PC-9 (cell line): ENCODE data around the gene ILKAP. TPM values are rescaled to one million over a fixed set of nuclear protein-coding genes. Genes with fewer than 3 reads are reported as not detected.

Experiments
- BruUV-seq: library from RNA; stranded (reverse); fragments of 400-500 nt; replicated peaks from 2 replicates; lab custom pipeline; 2021; lab: Mats Ljungman, UMichigan
- CTCF ChIA-PET: fragments of 300-600 bp; sonication (Branson Sonifier 250); formaldehyde crosslinking; loops from one replicate; lab custom pipeline; 2022; ENCODE audit warnings: antibody characterized with exemption; lab: Charles Lee
- POLR2A ChIA-PET: fragments of 300-600 bp; sonication (Branson Sonifier 250); formaldehyde crosslinking; loops from one replicate; lab custom pipeline; 2022; ENCODE audit warnings: antibody characterized with exemption; ENCODE audit not compliant: unreplicated experiment; lab: Charles Lee
- DNase-seq, 2 experiments: peaks; one replicate each; pipeline versions ENCODE4 v3.0.0 to v3.0.0-alpha.2; 2015 to 2022; ENCODE audit warnings: mixed read lengths in 1 of 2
- H2AFZ ChIP-seq: fragments of 200-600 bp; sonication (generic); 2 replicates; pipeline ENCODE4 v1.8.1; 2017; ENCODE audit warnings: antibody characterized with exemption
- H3F3A ChIP-seq: fragments of 200-600 bp; sonication (generic); 2 replicates; pipeline ENCODE4 v1.8.1; 2017; ENCODE audit warnings: antibody characterized with exemption, mild to moderate bottlenecking, low read depth; ENCODE audit not compliant: insufficient read depth
- H3K27ac ChIP-seq: fragments of 200-600 bp; sonication (generic); 2 replicates; pipeline ENCODE4 v1.6.1; 2016; ENCODE audit warnings: mixed run types
- H3K27me3 ChIP-seq: fragments of 200-600 bp; sonication (generic); 2 replicates; pipeline ENCODE4 v1.6.1; 2016; ENCODE audit warnings: low read depth, mixed run types; ENCODE audit not compliant: insufficient read depth
- H3K36me3 ChIP-seq: fragments of 200-600 bp; sonication (generic); 2 replicates; pipeline ENCODE4 v1.6.1; 2016; ENCODE audit warnings: low read depth, mixed run types
- H3K4me1 ChIP-seq: fragments of 200-600 bp; sonication (generic); replicated peaks from 2 replicates; pipeline ENCODE4 v1.6.1; 2016; ENCODE audit warnings: mixed run types; ENCODE audit not compliant: insufficient read depth
- H3K4me2 ChIP-seq: fragments of 200-600 bp; sonication (generic); 2 replicates; pipeline ENCODE4 v1.6.1; 2017; ENCODE audit warnings: mixed run types
- H3K4me3 ChIP-seq: fragments of 200-600 bp; sonication (generic); 2 replicates; pipeline ENCODE4 v1.6.1; 2016; ENCODE audit warnings: mixed run types
- H3K79me2 ChIP-seq: fragments of 200-600 bp; sonication (generic); 2 replicates; pipeline ENCODE4 v1.6.1; 2017; ENCODE audit warnings: low read depth, mixed run types
- H3K9me2 ChIP-seq: fragments of 200-600 bp; sonication (generic); 2 replicates; pipeline ENCODE4 v1.8.1; 2017; ENCODE audit warnings: mild to moderate bottlenecking; ENCODE audit not compliant: insufficient read depth
- H3K9me3 ChIP-seq: fragments of 200-600 bp; sonication (generic); 2 replicates; pipeline ENCODE4 v1.8.1; 2016; ENCODE audit warnings: low read depth; ENCODE audit not compliant: insufficient read depth
- H4K20me1 ChIP-seq: fragments of 200-600 bp; sonication (generic); 2 replicates; pipeline ENCODE4 v1.8.1; 2017; ENCODE audit not compliant: insufficient read depth
- CTCF ChIP-seq: fragments of 200-600 bp; sonication (generic); conservative IDR thresholded peaks from 2 replicates; pipeline ENCODE4 v1.6.1; 2017; ENCODE audit warnings: mixed run types, antibody characterized with exemption, mild to moderate bottlenecking, moderate library complexity
- EZH2 ChIP-seq: fragments of 200-600 bp; sonication (generic); IDR thresholded peaks from 2 replicates; pipeline ENCODE4 v1.8.0; 2017; ENCODE audit warnings: antibody characterized with exemption, low read depth
- intact Hi-C: fragments of 100-400 bp; cut with micrococcal nuclease; formaldehyde crosslinking; loops from one replicate; pipeline ENCODE4 v1.10.0; 2022; ENCODE audit not compliant: unreplicated experiment
- total RNA-seq: library from RNA; stranded (reverse); gene quantifications from 2 replicates; pipeline ENCODE4 v1.2.3, GENCODE V29; 2021

ILKAP gene
- total RNA-seq, 1 experiment from 2014 or later, result 55.6 TPM

GRCh38 chr2:238168196-238169047 lies 35.1 kb downstream of the ILKAP start:
- ChIA-PET POLR2A (interaction anchor here (0.6 kb wide), 1 partner anchor 303 kb away, joined by 3 read pairs; no protein-coding TSS in a partner anchor), CTCF (no interaction called here)
- Histone ChIP-seq H3K79me2 (no peaks in the 10 kb centered on the region), H3K4me1 (peaks cover 26% of the 10 kb centered on the region), H3K9me2 (no peaks in the 10 kb centered on the region), H3K27me3 (no peaks in the 10 kb centered on the region), H3F3A (peaks cover 47% of the 10 kb centered on the region), H4K20me1 (no peaks in the 10 kb centered on the region), H2AFZ (no peak overlapping the region), H3K36me3 (peaks cover 18% of the 10 kb centered on the region; the same call in 1 of the 2 replicates), H3K4me2 (peak overlapping the region; percentile 60), H3K27ac (peak overlapping the region; percentile 90), H3K9me3 (no peaks in the 10 kb centered on the region), H3K4me3 (no peak overlapping the region)
- no peak for TF ChIP-seq EZH2
- no peak for TF ChIP-seq CTCF
- intact Hi-C loops, result no loop called here
- no TSS peak for BruUV-seq
- no peak for DNase-seq

GRCh38 chr2:238167761-238168160 lies 35.7 kb downstream of the ILKAP start:
- H3K4me2 ChIP-seq, result no peak overlapping the region
- no peaks in the 10 kb centered on the region for H3K27me3 ChIP-seq
- peaks cover 26% of the 10 kb centered on the region for H3K4me1 ChIP-seq
- TF ChIP-seq EZH2, result no peak
- TF ChIP-seq CTCF, result no peak
- no peak for DNase-seq
- H3K4me3 ChIP-seq, result no peak overlapping the region
- H3K36me3 ChIP-seq, result peaks cover 18% of the 10 kb centered on the region; the same call in 1 of the 2 replicates
- intact Hi-C loops, result no loop called here
- no peaks in the 10 kb centered on the region for H3K9me2 ChIP-seq
- ChIA-PET CTCF (no interaction called here), POLR2A (interaction anchor here (0.6 kb wide), 1 partner anchor 303 kb away, joined by 3 read pairs; no protein-coding TSS in a partner anchor)
- no peaks in the 10 kb centered on the region for H3K9me3 ChIP-seq
- H3K27ac ChIP-seq, result no peak overlapping the region
- H3F3A ChIP-seq, result peaks cover 47% of the 10 kb centered on the region
- H2AFZ ChIP-seq, result no peak overlapping the region
- no TSS peak for BruUV-seq
- no peaks in the 10 kb centered on the region for H4K20me1 ChIP-seq
- H3K79me2 ChIP-seq, result no peaks in the 10 kb centered on the region

- Histone ChIP-seq H3F3A (peaks cover 47% of the 10 kb centered on the region), H4K20me1 (no peaks in the 10 kb centered on the region), H3K4me2 (no peak overlapping the region), H3K79me2 (no peaks in the 10 kb centered on the region), H3K4me1 (peaks cover 26% of the 10 kb centered on the region), H3K27ac (no peak overlapping the region), H3K9me3 (no peaks in the 10 kb centered on the region), H3K4me3 (no peak overlapping the region), H3K36me3 (peaks cover 14% of the 10 kb centered on the region; the same call in 1 of the 2 replicates), H3K27me3 (no peaks in the 10 kb centered on the region), H2AFZ (no peak overlapping the region), H3K9me2 (no peaks in the 10 kb centered on the region)
- intact Hi-C loops, result no loop called here
- no TSS peak for BruUV-seq
- CTCF ChIA-PET, result no interaction called here
- DNase-seq, result no peak
- POLR2A ChIA-PET, result interaction anchor here (0.6 kb wide), 1 partner anchor 302 kb away, joined by 3 read pairs; no protein-coding TSS in a partner anchor
- TF ChIP-seq CTCF (no peak), EZH2 (no peak)
Measured at GRCh38 chr2:238167344-238167715, 36.2 kb downstream of the ILKAP start.
